CD1c-positive myeloid dendritic cell (primary cell): Measurements from ENCODE around the gene PEMT.
A peak's percentile ranks its signal among the peaks of the same experiment; 100 is the strongest.

Experiments
- DNase-seq: peaks from one replicate; pipeline ENCODE4 v3.0.0-alpha.2; 2016; ENCODE audit errors: extremely low spot score

Gene PEMT

DNA sequence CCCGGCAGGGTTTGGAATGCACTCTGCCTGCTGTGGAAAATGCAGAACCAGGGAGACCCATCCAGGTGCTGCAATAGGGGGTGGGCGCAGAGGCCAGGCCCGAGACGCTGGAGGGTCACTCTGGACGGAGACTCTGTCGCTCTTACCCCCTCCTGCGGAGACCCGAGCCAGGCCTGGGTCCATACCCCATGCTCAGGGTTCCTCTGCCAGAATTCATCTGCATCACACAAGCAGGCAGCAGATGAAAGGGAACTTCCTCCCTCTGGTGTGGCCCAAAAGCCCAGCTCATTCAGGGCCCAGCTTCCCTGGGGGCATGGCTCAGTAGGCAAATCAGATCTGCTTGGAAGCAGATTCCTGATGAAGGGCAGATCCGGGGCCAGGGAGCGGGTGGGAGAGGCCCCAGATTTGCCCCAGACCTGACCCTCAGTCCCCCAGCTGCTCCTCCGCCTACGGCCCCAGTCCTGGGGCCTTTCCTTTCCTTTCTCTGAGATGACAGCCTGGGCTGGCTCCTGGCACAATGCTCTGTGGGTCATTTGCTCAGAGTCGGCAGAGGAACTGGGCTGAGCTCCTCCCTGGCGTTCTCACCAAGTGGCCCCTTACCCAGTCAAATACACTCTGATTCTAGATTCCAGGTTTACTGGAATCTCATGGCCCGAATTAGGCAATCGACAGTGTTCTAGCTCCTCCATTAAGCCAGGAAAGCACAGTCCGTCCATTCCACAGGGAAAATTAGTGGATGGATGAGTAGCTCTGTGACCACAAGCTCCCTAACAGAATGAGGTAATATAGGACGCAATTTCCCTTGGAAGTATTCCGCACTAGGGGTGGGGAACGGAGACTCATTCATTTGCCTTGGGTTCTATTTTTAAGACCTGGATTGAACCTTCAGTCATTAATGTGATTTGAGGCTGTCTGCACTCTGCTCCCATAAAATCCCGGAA, 76.2 kb downstream of the PEMT start:
- DNase-seq = no peak

DNA sequence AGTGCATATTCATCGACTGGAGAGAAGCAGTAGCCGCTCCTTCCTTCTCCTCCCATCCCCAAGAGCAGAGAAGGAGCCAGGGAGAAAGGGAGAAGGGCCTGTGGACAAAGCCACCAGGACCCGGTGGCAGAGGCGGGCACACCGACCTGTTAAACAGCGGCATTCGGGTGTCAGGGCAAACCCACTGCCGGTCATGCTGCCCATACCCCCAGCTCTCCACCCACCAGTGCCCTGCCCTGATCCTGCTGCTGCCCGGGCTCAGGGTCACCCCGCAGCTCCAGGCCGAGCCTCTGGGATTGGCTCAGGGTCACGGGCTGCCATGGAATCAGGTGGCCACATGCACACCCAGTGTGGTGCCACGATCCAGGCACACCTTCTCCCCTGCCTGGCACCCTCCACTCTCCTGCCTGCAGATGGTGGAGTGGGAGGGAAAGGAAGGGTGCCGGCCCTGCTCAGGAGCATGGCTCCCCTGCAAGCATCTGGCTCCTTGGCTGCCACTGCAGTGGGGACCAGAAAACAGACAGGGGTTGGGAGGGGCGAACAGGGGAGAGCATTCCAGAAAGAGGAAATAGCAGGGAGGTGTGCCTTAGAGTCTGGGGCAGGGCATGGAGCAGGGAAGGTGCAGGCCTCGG, 77.0 kb downstream of the PEMT start:
- no peak for DNase-seq

DNA sequence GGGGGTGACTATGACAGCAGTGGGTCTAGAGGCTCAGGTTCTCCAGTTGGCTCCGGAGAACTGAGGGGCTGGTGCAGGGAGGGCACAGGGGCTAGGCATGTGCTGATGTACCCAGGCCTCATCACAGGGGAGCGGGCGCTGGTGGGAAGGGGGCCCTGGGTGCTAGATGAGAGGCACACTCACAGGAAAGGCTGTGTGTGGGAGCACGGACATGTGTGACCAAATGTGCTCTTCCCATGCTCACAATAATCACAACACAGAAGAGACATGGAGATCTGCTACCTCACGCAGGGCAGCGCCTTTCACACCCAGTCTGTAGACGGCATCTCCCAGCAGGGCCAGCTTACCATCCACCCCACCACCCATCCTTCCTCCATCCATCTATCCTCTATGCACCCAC, 77.9 kb downstream of the PEMT start:
- no peak for DNase-seq

DNA sequence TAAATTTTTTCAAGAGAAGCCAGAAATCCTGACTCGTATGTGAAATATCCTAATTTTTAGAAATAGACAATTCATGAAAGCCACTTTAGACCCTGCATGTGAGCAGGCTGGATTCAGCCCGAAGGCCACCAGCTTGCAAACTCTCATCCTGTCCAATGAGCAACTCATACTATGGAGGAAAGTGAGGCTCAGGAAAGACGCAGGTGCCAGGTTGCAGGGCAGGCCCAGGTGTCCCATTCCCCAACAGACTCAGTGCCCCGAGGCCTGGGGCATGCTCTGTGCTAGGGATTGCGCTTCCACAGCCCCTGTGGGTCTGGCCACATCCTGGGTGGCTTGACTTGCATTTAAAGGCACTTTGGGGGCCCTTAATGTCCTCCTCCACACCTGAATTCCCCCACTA, 78.6 kb downstream of the PEMT start:
- DNase-seq = no peak

DNA sequence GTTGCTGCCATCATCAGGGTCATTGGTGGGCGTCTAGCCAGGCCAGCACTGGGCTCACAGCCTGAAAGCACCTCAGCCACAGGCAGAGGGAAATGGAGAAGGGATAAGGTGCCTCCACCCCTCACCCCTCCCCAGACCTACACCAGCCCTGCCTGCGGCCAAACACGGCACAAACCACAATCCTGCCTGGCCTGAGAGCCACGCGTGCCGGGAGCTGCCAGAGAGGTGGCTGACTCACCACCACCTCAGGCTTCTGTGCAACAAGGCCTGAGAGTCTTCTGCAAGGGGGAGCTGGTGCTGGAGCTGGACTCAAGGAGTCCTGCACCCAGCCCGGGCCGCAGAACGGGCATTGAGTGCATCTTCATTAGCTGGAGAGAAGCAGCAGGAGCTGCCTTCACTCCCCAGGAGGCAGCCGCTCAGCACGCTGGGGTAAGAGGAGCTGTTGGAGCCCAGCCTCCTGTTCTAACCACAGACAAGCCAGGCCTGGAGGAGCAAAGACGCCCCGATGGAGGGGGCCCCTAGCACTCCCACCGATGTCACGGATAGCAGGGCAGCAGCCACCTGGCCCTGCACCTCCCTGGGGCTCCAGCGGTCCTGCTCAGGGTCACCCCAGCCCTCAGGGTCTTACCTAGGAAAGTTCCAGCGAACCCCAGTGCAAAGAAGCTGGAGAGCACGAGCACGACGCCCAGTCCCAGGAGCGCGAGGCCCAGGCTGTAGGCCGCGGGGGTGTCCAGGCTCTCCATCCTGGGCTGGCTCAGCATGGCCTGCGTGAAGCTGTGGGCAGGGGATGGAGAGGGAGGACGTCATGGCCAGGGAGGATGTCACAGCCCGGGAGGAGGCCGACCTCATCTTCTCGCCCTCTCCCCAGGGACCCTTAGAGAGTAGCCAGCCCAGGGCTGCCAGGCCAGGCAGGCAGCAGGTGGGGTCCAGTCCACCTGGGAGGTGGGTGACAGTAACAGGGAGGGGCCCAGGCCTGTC, 79.3 kb downstream of the PEMT start:
- DNase-seq = no peak

DNA sequence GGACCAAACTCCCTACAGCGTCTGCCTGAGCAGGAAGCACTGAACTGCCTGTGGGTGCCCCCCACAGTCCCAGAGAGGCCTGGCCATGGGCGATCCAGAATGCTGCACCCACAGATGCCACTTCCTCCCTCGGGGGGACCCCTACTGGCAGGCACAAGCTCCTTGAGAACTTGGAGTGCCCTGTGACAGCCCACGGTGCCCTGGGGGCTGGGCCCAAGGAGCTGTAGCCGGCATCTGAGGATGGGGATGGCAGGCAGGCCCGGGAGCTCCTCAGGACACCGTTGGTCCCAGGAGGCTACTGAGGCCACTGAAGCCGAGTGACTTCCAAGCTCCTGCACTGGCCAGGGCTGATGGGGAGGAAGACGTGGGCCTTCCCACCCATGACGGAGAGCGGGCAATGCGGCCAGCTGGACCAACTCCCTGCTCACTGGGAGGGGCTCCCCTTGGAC, 80.2 kb downstream of the PEMT start:
- no peak for DNase-seq

DNA sequence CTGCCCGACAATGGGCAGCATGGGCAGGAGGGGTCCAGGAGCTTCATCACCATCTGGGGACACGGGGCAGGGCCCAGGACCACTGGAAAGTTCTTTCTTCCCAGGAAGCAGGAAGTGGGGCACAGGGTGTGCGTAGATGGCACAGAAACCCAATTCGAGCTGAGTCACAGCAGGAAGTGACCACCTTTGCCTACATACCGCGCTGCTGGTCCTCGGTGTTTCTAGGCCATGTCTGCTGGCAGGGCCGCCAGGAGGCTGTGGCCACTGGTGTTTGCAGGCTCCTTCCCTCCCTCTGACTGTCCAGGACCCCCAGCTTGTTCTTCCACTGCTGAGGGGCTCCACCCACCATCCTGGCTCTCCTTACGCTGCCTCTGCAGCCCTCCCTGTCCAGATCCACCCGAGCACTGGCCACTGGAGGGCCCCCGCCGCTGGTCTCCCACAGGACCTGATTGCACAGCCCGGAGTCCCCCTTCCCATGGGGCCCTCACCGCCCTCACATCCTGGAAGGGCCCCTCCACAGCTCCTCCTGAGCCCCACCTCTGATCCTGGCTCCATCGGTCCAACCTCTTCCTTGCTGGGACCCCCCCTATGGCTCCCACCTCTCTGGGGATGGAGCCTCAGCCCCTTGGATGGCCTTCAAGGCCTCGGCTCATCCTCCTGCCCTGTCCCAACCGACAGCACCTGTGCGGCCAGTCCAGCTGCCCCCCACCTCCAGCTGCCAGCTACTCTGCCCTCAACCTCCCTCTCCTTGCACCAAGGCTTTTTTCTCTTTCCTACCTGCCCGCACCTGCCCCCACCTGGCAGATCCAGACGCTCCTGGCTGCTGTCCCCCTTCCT, 80.8 kb downstream of the PEMT start:
- peak; percentile 7 for DNase-seq

DNA sequence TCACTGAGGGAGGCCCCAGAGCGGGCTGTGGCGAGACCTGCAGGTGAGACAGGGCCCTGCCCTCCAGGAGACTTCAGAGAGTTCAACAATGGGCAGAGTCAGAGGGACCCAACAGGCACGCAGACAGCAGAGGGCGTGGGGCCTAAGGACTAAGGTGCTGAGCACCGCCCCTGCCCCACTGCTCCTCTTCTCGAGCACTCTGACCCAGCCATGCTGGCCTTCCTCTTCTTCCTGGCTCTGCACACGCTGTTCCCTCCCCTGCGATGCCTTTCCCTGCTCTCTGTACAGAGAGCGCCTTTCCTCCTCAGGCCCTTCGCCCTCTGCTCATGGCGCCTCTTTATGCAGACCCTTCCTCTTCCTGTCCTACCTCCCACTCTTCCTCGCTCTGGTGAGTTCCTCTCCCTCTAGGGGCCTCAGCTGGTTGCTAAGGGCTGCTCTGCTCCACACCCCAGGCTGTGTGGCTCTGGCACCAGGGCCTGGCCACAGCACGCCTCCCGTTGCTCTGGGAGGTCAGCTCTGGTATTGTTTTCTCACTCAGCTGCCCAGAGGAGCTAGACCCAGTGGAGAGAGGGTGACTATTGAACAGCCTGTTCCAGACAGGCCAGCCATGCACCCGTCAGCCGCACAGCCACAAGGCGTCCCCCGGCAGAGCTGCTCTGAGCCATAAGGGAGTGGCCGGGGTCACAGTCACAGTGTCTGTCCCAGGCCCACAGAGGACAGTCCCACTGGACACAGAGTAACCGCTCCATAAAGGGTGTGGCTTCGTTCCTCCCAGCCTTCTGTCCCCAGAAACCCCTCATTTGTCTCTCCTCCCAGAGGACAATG, 81.7 kb downstream of the PEMT start:
- no peak for DNase-seq

DNA sequence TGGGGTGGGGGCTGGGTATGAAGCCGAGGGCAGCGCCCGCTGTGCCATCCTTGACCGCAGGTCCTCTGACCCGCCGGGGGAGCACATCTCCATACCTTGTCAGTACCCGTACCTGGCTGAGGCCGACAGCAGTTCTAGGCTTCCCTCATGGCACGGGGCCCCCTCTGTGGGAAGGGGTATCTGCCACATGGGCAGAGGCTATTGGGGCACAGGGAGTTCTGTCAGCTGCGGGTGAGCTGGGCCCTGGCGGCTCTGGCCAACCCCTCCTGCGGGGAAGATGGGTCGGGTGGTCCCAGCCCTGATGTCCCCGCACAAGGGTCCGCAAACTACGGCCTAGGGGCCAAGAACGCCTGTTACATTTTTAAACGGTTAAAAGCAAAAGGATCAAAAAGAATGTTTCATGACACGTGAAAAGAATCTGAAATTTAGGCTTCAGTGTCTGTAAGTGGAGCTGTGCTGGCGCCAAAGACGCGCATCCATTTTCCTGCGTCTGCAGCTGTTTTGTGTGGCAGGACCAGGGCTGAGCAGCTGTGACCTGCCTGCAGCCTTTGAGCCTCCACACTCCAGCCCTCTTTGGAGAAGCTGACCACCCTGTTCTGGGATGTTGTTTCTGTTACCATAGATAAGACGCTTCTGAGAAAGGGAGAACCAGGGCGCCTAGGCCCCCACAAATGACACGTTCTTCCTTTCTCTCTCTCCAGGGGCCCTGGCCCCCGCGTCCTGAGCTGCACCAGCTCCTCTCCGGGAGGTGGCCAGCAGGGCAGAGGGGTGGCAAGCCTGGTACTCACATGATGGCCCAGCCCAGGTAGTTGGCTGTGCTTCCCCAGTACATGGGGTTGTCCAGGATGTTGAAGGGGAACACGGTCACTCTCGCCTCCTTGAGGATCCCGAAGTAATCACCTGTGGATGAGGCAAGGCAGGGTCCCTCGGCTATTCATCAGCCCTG, 82.6 kb downstream of the PEMT start:
- DNase-seq = no peak

DNA sequence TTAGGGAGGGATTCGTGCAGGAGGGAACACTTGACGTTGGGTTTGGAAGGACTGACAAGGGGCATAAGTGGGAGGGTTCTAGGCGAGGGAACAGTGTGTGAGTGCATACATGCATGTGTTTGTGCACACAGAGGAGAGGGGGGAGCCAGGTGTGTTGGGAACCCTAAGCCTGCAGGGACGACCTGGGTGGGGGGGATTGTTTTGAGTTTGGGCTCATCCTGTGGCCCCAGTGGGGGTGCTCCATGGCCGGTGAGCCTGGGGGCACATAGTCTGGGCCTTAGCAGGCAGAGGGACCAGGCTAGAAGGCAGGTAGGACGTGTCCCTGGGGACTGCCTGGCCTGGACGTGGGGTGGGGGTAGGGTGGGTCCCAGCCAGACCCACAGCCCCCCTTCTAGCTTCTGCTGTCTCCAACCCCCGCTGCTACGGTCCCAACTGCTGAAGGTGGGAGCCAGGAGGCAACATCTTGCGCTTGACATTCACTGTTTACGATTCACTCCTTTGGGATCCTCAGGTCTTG, 83.4 kb downstream of the PEMT start:
- DNase-seq = no peak

DNA sequence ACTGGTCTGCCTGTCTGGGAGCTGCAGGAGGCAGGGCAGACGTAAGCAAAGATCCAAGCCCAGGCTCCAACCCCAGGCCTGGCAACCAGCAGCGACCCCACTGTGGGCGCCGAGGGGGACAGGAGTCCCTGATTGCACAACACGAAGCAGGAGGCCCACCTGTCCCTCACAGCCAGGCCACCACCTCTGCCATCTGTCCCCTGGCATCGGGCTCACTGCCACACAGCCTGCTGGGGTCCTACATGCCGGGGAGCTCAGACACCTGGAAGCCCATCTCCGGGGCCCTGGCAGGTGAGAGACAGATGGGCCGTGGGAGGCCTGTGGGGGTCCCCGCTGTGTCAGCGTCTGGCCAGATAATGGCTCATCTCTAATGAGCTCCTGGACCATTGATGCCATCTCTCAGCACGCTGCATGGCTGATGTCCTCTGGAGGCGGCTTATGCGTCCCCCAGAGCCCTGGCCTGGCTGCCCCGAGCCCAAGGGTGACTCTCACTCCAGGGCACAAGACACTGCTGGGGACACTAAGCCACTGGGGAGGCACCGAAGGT, 84.0 kb downstream of the PEMT start:
- DNase-seq = no peak

DNA sequence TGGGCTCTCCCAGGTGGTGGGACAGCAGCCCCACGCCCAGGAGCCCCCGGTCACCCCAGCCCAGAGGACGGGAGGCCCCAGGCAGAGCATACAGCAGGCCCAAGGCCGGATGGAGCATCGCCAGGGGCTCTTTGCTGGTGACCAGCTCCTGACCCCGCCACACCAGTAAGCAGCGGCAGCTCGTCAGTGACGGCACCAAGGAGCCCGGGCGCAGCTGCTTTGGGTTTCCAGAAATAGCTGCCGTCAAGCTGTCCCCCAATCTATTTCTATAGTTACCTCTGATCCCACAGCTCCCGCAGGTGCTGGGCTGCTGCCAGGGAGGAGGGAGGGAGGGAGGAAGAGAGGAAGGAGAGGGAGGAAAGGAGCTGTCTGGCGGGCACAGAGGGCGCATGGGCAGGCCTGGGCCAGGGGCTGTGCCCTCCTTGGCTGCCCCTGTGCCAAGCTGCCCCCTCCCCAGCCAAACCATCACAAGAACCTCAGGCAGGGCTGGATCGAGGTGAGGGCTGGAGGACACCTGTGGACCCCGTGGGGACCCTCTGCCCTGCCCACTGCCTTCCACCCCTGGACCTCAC, 84.5 kb downstream of the PEMT start:
- DNase-seq = no peak

DNA sequence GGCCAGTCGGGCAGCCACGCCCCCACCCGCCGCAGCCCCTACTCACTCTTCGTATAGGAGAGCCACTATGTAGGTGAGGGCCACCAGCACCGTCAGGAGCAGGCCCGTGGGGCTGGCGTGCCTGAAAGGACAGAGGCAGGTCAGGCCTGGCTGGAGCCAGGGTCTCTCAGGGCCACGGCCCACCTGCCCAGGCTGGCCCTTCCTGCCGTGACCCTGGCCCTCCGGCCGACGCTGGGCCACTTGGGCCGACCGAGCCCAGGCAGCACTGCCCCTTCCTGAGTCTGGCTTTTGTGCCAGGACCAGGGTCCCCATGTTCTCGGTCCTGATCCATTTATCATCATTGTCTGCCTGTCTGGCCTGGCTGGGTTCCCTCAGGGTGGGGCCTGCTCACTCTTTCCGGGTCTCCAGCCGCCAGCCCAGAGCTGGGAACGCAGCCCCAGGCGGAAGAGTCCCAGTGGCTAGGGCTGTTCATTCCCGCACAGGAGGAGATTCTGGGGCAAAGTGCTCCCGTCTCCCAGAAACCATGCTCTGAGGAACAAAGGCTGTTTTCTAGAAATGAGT, 85.2 kb downstream of the PEMT start:
- no peak for DNase-seq

DNA sequence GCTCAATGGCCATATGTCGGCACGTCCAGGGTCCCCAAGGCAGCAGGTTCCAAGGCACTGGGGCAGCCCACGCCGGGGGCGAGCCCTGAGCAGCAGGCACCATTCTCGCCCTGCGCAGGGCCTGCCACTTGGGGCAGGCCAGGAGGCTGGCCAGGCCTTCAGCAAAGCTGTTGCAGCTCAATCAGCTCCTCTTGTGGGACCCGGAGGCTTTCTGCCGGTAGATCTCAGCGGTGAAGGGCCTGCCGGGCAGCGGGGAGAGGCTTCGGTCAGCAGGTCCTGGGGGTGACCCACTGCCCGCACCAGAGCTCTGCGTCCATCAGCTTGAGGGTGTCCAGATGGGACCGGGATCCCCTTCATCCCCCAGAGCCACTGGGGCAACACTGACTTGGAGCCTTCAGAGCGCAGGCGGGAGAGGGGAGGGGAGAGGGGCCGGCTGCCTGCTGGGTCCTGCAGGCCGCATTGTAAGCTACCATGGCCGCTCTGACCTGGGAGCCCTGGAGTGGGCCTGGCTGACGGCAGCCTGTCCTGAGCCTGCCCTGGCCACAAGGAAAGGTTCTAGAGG, 85.8 kb downstream of the PEMT start:
- no peak for DNase-seq

DNA sequence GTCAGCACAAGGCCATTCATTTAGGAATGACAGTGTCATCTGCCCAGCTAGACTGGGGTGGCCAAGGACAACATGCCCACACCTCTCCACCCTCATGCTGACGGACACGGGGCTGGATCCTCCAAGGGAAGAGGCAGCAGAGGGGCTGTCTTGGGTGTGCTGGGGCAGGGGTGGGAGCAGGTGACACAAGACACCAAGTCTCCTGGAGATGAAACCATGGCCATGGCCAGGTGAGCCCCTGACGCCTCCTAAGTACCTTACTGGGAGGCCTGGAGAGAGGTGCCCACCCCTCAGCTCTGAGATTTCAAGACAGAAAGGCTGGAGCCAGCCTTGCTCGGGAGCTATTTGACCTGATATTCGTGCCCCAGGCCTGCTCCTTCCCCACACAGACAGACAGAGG, 86.4 kb downstream of the PEMT start:
- DNase-seq = no peak

DNA sequence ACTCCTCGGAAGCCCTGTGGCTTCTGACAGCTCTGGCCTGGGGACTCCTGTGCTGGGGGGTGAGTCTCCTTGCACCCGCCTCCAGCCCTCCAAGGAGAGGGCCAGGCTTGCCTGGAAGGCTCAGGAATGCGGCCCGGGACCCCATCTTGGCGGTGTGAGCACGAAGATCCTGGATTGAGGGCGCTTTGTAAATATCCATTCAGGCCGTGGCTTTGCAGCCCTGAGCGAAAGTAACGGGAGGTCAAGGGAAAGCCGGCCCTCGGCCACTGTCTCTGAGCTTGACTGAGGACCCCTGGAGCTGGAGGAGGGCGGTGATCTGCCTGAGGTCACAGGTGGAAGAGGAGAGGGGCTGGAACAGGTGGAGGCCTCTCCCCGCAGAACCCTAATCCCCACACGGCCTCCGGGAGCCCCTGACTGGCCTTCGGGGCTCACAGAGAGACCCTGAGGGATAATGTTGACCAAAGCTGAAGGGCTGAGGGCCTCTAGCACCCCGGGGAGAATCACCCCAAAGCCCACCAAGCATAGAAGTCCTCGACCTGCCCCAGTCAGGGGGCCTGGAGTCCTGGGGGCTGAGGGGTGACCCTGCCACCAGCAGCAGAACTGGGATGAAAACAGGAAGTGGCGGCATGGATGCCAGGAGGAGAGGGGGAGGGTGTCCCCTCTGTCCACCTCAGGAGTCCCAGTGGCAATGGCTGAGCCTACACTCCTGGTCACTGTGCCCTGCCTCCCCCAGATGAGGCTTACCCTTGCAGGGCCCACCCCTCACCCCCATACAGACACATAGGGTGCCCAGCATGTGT, 87.0 kb downstream of the PEMT start:
- DNase-seq = no peak
